ENCODE results near the gene CEP192.

Gene CEP192

GRCh38 chr18:13107074-13107473 lies 115.9 kb downstream of the CEP192 start:
- no peak for DNase-seq

DNA sequence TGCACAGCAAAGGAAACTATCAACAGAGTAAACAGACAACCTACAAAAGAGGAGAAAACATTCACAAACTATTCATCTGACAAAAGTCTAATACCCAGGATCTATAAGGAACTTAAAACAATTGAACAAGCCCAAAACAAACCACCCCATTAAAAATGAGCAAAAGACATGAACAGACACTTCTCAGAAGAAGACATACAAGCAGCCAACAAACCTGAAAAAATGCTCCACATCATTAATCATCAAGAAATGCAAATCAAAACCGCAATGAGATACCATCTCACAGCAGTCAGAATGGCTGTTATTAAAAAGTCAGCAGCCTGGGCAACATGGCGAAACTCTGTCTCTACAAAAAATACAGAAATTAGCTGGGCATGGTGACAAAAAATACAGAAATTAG lies 117.2 kb downstream of the CEP192 start:
- DNase-seq: no peak

DNA sequence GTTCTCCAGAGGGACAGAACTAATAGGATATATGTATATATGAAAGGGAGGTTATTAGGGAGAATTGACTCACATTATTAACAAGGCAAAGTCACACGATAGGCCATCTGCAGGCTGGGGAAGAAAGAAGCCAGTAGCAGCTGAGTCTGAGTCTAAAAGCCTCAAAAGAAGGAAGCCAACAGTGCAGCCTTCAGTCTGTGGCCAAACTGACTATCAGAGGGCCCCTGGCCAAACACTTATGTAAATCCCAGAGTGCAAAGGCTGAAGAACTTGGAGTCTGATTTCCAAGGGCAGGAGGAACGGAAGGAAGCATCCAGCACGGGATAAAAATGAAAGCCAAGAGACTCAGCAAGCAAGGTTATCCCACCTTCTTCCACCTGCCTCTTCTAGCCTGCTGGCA lies 119.4 kb downstream of the CEP192 start:
- no peak for DNase-seq

DNA sequence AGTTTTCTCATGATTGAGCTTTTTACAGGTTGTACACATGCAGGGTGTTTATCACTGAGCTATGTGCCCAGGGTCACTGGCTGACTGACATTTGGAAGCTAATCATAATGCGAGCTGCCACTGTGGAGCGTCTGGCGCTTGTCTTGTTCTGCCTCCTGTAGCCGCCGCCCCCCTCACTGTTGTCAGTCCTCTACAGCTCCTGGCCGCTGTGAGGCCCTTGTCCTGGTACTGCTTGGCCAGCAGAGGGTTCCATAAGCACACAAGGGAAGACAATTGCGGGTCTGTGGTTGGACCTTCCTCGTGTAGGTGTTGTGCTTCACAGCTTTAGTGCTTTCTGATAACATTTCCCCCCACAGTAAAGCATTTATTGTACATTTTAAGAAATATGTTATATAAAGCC lies 121.8 kb downstream of the CEP192 start:
- DNase-seq: peak; percentile 21

- DNase-seq: no peak
Observed at GRCh38 chr18:13120255-13120654, 129.1 kb downstream of the CEP192 start.

GRCh38 chr18:13120983-13121441 lies 129.8 kb downstream of the CEP192 start:
- DNase-seq: no peak

DNA sequence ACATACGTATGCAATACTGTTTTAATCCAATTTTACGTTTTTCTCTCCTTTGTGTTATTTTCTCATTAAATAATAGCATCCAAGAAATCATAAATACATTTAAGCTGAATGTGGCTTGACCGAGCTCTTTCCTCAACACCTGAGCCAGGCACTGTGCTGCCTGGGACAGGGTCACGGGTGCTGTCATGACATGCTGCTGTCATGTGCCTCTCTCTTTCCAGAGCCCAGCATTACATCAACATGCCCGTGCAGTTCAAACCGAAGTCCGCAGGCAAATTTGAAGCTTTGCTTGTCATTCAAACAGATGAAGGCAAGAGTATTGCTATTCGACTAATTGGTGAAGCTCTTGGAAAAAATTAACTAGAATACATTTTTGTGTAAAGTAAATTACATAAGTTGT lies 133.2 kb downstream of the CEP192 start:
- no peak for DNase-seq

DNA sequence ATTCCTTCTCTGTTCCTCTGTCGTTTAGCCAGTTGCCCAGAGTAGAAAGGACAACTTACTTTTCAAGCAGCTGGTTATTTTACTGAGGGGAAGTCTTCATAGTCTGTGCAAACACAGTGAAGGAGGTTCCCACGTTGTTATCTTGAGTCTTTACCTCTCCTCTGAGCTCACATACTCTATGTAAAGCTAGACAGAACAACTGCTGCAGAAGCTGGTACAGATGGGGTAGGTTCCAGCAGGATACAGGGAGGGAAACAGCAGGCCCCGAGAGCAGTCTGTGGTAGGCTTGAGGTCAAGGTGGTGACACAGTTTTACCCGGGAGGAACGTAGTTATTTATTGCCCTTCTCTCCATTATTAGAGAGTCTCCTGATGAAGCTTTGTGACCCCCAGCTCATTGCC lies 134.0 kb downstream of the CEP192 start:
- no peak for DNase-seq

GRCh38 chr18:13126966-13127598 lies 135.9 kb downstream of the CEP192 start:
- DNase-seq: no peak

DNA sequence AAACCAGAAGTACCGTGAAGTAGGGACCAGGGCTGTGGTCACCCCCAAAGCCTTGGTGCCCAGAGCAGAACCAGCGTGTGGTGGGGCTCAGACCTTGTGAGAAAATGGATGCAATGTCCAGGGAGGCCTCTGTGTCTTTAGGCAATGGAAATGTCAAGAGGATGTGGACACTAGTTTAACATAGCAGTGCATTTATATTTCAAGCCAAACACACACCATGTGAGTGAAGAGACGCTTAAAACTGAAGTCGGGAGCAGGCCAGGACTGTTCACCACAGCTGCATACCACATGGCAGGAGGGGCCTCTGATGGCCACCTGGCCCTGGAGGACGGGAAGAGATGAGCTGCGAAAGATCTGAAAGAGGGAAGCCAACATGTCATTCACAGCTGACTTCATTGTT lies 140.1 kb downstream of the CEP192 start:
- DNase-seq: no peak

- no peak for DNase-seq
Observed at GRCh38 chr18:13134551-13135401, 143.6 kb downstream of the CEP192 start.

GRCh38 chr18:13136056-13136903 lies 145.1 kb downstream of the CEP192 start:
- DNase-seq: peak; percentile 15

GRCh38 chr18:13136904-13137669 lies 145.9 kb downstream of the CEP192 start:
- no peak for DNase-seq

DNA sequence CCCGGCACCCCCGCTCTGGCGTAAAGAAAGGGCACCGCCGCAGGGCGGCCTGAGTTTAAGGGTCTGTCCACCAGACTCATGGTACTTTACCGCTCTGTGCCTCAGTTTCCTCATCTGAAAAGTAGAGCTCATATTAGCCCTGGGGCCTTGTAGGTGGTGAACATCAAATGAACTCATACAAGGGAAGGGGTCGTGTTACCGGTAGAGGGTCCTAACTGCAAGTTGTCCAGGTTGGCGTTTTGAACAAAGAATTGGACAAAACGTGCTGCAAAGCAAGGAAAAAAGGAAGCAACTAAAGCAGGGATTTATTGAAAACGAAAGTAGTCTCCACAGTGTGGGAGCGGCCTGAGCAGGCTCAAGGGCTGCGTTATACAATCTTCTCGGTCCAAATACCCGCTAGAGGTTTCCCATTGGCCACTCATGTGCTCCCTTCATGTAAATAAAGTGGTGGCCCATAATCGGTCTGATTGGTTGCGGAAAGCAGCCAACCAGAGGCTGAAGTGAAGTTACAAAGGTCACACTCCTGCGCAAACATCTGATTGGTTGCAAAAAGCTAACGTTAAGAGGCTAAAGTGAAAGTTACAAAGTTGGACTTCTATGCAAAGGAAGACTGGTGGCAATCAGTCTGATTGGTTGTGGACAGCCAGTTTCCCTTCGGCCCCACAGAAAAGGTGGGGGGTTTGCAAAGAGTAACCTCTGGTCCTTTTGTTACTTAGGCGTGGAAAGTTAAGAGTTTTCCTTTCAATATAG lies 146.7 kb downstream of the CEP192 start:
- DNase-seq: no peak

- no peak for DNase-seq
Observed at GRCh38 chr18:13138420-13139139, 147.4 kb downstream of the CEP192 start.

DNA sequence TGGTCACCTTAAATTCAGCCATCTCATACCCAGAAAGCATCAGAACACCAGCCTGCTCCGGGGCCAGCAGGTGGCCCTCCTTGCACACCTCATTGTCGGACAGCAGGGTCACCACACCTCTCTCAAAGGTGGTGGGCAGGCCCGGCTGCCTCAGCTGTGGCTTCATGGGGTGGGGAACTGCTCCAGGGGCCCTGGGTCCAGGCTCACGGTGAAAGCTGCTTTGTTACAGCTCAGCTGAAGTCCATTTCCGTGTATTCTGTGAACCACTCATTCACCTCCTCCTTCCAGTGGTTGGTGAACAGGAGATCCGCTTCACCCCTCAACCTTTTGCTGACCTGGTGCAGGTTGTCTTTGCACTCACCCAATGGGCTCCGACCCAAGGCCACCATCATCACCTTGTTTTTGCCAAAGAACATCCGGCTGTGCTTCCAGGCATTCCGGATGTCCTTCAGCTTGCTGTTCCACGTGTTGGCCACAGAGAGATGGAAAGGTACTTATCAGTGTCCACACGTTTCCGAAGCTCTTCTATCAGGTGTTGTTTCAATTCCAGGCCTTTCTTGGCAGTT lies 148.8 kb downstream of the CEP192 start:
- DNase-seq: no peak

DNA sequence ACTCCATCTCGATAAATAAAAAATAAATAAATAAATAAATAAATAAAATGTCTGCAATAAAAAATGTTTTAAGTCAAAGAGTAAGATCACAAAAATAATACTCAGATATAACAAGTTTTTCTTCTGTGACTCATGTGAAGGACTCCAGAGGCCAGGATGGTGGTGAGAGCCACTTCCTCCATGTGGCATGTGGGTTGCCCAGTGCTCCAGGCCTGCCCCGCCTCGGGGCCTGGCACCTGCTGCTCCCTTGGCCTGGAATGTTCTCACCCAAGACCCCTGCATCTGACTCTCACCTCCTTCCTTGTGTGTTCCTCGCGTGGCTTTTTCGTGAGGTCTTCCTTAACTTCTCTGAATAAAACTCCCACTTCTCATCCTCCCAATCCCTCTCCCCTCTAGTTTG lies 150.0 kb downstream of the CEP192 start:
- no peak for DNase-seq

GRCh38 chr18:13145636-13146190 lies 154.6 kb downstream of the CEP192 start:
- no peak for DNase-seq

GRCh38 chr18:13147130-13147529 lies 156.0 kb downstream of the CEP192 start:
- no peak for DNase-seq

GRCh38 chr18:13151656-13152055 lies 160.5 kb downstream of the CEP192 start:
- DNase-seq: no peak

DNA sequence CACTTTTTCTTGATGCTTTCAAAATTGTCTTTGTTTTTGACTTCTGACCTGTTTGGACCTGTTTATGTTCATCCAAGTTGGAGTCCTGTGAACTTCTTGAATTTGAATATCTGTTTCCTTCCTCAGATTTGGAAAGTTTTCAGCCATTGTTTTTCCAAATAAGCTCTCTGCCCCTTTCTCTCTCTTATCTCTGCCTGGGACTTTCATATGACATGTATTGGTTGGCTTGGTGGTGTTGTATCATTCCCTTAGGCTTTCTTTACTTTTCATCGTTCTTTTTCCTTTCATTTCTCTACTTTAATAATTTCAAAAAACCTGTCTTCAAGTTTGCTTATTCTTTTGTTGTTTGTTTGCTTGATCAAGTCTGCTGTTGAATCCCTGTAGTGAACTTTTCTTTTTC lies 167.3 kb downstream of the CEP192 start:
- no peak for DNase-seq
